Type B pancreatic cell (in vitro differentiated cells): ENCODE measurements around the gene SMAD5. TPM values are rescaled to one million over a fixed set of nuclear protein-coding genes. Genes with fewer than 3 reads are reported as not detected.

Source experiments
- DNase-seq: peaks from one replicate; pipeline ENCODE4 v3.0.0; 2021; ENCODE audit warnings: mixed read lengths; ENCODE audit not compliant: unreplicated experiment; ENCODE audit errors: extremely low spot score
- H3K27ac Mint-ChIP-seq: 2 replicates; pipeline ENCODE4 v1.8.0; 2021; ENCODE audit warnings: mild to moderate bottlenecking, mixed read lengths
- H3K27me3 Mint-ChIP-seq: 2 replicates; pipeline ENCODE4 v1.8.0; 2021; ENCODE audit warnings: mixed read lengths
- H3K36me3 Mint-ChIP-seq: 2 replicates; pipeline ENCODE4 v1.8.0; 2021; ENCODE audit warnings: mixed read lengths
- H3K4me1 Mint-ChIP-seq: one replicate; pipeline ENCODE4 v1.8.0; 2021; ENCODE audit warnings: mixed read lengths; ENCODE audit not compliant: unreplicated experiment
- H3K4me3 Mint-ChIP-seq: 2 replicates; pipeline ENCODE4 v1.8.0; 2021; ENCODE audit warnings: mild to moderate bottlenecking, mixed read lengths
- H3K9me3 Mint-ChIP-seq: 2 replicates; pipeline ENCODE4 v1.8.0; 2021; ENCODE audit warnings: mixed read lengths
- CTCF ChIP-seq: fragments of 200-600 bp; sonication (generic); conservative IDR thresholded peaks from 2 replicates; pipeline ENCODE4 v1.5.0; 2021; ENCODE audit warnings: antibody characterized with exemption, mild to moderate bottlenecking
- total RNA-seq: library from RNA; stranded (reverse); gene quantifications from 2 replicates; pipeline ENCODE4 v1.2.1, GENCODE V29; 2021; ENCODE audit warnings: low replicate concordance

Gene SMAD5
- total RNA-seq, 1 donor from 2014 or later, result 80.0 TPM

DNA sequence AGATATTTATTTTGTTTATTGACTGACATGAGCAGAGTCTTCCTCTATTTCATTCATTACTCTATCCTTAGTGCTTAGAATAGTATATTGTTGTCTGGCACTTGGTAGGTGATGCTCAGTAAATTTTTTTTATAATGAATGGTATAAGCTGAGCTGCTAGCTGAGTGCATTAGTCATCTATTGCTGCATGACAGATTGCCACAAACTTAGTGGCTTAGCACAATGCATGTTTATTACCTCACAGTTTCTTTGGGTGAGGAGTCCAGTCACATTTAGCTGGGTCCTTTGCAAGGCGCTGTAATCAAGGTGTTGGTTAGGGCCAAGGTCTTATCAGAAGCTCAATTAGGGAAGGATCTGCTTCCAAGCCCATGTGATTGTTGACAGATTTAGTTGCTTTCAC is 23.1 kb downstream of the SMAD5 start:
- no peaks in the 10 kb centered on the region for H3K4me1 Mint-ChIP-seq
- no peaks in the 10 kb centered on the region for H3K27me3 Mint-ChIP-seq
- peaks cover 59% of the 10 kb centered on the region for H3K36me3 Mint-ChIP-seq
- DNase-seq, result no peak
- H3K27ac Mint-ChIP-seq, result no peak overlapping the region
- H3K4me3 Mint-ChIP-seq, result no peak overlapping the region
- H3K9me3 Mint-ChIP-seq, result no peaks in the 10 kb centered on the region
- no peak for TF ChIP-seq CTCF

DNA sequence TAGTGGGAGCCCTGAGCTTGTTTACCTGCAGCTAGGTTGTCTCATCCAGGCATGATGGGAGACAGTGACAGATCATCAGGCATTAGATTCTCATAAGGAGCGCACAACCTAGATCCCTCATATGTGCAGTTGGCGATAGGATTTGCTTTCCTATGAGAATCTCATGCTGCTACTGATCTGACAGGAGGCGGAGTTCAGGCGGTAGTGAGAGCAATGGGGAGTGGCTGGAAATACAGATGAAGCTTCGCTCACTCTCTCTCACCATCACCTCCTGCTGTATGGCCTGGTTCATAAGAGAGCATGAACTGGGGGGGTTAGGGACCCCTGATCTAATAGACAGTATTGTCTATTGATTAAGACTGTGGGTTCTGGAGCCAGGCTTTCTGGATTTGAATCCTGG is 24.9 kb downstream of the SMAD5 start:
- no peaks in the 10 kb centered on the region for H3K27me3 Mint-ChIP-seq
- no peak overlapping the region for H3K4me3 Mint-ChIP-seq
- H3K27ac Mint-ChIP-seq, result no peak overlapping the region
- peaks cover 54% of the 10 kb centered on the region for H3K36me3 Mint-ChIP-seq
- DNase-seq, result no peak
- H3K4me1 Mint-ChIP-seq, result no peaks in the 10 kb centered on the region
- no peak for TF ChIP-seq CTCF
- no peaks in the 10 kb centered on the region for H3K9me3 Mint-ChIP-seq

DNA sequence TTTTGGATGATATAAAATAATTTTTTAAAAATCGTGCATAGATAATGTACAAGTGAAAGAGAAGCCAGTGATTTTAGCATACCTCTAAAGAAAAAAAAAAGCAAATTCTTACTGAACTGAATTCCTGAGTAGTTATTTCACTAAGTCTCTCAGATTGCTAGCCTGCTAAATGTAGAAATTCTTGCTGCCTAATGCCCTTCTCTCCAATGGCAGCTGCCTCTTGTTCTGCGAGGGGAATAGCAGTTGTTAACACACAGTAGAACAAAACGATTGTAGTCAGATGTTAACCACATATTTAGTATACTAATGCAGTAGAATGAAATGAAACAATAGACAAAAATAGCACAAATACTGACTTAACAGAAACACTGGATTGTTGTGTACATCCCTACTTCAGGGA is 26.8 kb downstream of the SMAD5 start:
- Mint-ChIP-seq H3K27ac (no peak overlapping the region), H3K36me3 (peaks cover 49% of the 10 kb centered on the region), H3K4me3 (no peak overlapping the region), H3K27me3 (no peaks in the 10 kb centered on the region), H3K9me3 (no peaks in the 10 kb centered on the region), H3K4me1 (no peaks in the 10 kb centered on the region)
- no peak for DNase-seq
- no peak for TF ChIP-seq CTCF

DNA sequence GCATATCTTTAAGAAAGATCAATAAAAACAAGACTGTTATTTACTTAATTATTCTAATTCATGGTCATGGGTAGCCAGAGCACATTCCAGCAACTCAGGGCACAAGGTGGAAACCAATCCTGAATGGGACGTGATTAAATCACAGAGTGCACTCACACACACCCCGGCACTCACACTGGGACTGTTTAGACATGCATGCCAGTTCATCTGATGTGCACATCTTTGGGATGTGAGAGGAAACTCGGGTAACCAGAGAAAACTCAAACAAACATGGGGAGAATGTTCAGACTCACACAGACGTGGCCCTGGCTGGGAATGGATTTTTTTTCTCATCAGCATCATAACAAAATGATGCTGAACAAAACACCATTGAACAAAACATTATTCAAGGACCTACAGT is 29.4 kb downstream of the SMAD5 start:
- no peak overlapping the region for H3K4me3 Mint-ChIP-seq
- H3K4me1 Mint-ChIP-seq, result no peaks in the 10 kb centered on the region
- H3K36me3 Mint-ChIP-seq, result peaks cover 41% of the 10 kb centered on the region
- no peak overlapping the region for H3K27ac Mint-ChIP-seq
- no peaks in the 10 kb centered on the region for H3K9me3 Mint-ChIP-seq
- H3K27me3 Mint-ChIP-seq, result no peaks in the 10 kb centered on the region
- DNase-seq, result no peak
- no peak for TF ChIP-seq CTCF

- Mint-ChIP-seq H3K9me3 (no peaks in the 10 kb centered on the region), H3K27me3 (no peaks in the 10 kb centered on the region), H3K36me3 (peaks cover 45% of the 10 kb centered on the region), H3K27ac (no peak overlapping the region), H3K4me1 (no peaks in the 10 kb centered on the region), H3K4me3 (no peak overlapping the region)
- TF ChIP-seq CTCF, result no peak
- DNase-seq, result no peak
These were observed 31.6 kb downstream of the SMAD5 start for GRCh38 chr5:136164226-136164625.

- Mint-ChIP-seq H3K27me3 (no peaks in the 10 kb centered on the region), H3K4me1 (no peaks in the 10 kb centered on the region), H3K36me3 (peaks cover 51% of the 10 kb centered on the region), H3K27ac (no peak overlapping the region), H3K9me3 (no peaks in the 10 kb centered on the region), H3K4me3 (no peak overlapping the region)
- DNase-seq, result no peak
- TF ChIP-seq CTCF, result no peak
These were observed 34.3 kb downstream of the SMAD5 start for GRCh38 chr5:136166909-136167308.
